ENCODE data around the gene APOL1.

APOL1 gene

GRCh38 chr22:36291831-36292740 lies 39.2 kb downstream of the APOL1 start:
- no peak overlapping the region for H3K9ac ChIP-seq (ENCODE audit: low read depth, low read length)
- H3K4me1 ChIP-seq (ENCODE audit: insufficient read depth, low read length) = no peaks in the 10 kb centered on the region
- 0 out of 2 replicates have a peak, but pooled peaks cover 3% of the 10 kb centered on the region for H3K9me3 ChIP-seq (ENCODE audit: insufficient read depth, low read depth, low read length)
- no peak overlapping the region for H3K27ac ChIP-seq (ENCODE audit: low read length)
- peaks cover 86% of the 10 kb centered on the region for H3K36me3 ChIP-seq (ENCODE audit: insufficient read depth, low read depth, low read length)
- H3K4me3 ChIP-seq (ENCODE audit: low read length) = no peak overlapping the region
- H3K27me3 ChIP-seq (ENCODE audit: insufficient read depth, low read length) = no peaks in the 10 kb centered on the region

GRCh38 chr22:36292823-36293530 lies 40.0 kb downstream of the APOL1 start:
- Histone ChIP-seq H3K9ac (ENCODE audit: low read depth, low read length) (no peak overlapping the region), H3K4me1 (ENCODE audit: insufficient read depth, low read length) (no peaks in the 10 kb centered on the region), H3K36me3 (ENCODE audit: insufficient read depth, low read depth, low read length) (peaks cover 87% of the 10 kb centered on the region), H3K27ac (ENCODE audit: low read length) (no peak overlapping the region), H3K27me3 (ENCODE audit: insufficient read depth, low read length) (no peaks in the 10 kb centered on the region), H3K9me3 (ENCODE audit: insufficient read depth, low read depth, low read length) (0 out of 2 replicates have a peak, but pooled peaks cover 3% of the 10 kb centered on the region), H3K4me3 (ENCODE audit: low read length) (no peak overlapping the region)

GRCh38 chr22:36293606-36294292 lies 40.8 kb downstream of the APOL1 start:
- H3K9ac ChIP-seq (ENCODE audit: low read depth, low read length) = no peak overlapping the region
- H3K9me3 ChIP-seq (ENCODE audit: insufficient read depth, low read depth, low read length) = 0 out of 2 replicates have a peak, but pooled peaks cover 3% of the 10 kb centered on the region
- H3K4me1 ChIP-seq (ENCODE audit: insufficient read depth, low read length) = no peaks in the 10 kb centered on the region
- peaks cover 87% of the 10 kb centered on the region for H3K36me3 ChIP-seq (ENCODE audit: insufficient read depth, low read depth, low read length)
- no peak overlapping the region for H3K4me3 ChIP-seq (ENCODE audit: low read length)
- H3K27me3 ChIP-seq (ENCODE audit: insufficient read depth, low read length) = no peaks in the 10 kb centered on the region
- no peak overlapping the region for H3K27ac ChIP-seq (ENCODE audit: low read length)

- H3K4me1 ChIP-seq (ENCODE audit: insufficient read depth, low read length) = no peaks in the 10 kb centered on the region
- H3K27me3 ChIP-seq (ENCODE audit: insufficient read depth, low read length) = no peaks in the 10 kb centered on the region
- H3K9ac ChIP-seq (ENCODE audit: low read depth, low read length) = no peak overlapping the region
- no peak overlapping the region for H3K27ac ChIP-seq (ENCODE audit: low read length)
- 0 out of 2 replicates have a peak, but pooled peaks cover 3% of the 10 kb centered on the region for H3K9me3 ChIP-seq (ENCODE audit: insufficient read depth, low read depth, low read length)
- H3K4me3 ChIP-seq (ENCODE audit: low read length) = no peak overlapping the region
- H3K36me3 ChIP-seq (ENCODE audit: insufficient read depth, low read depth, low read length) = peaks cover 87% of the 10 kb centered on the region
Observed at GRCh38 chr22:36294293-36294620, 41.3 kb downstream of the APOL1 start.

GRCh38 chr22:36294801-36295200 lies 41.9 kb downstream of the APOL1 start:
- Histone ChIP-seq H3K9ac (ENCODE audit: low read depth, low read length) (no peak overlapping the region), H3K27ac (ENCODE audit: low read length) (no peak overlapping the region), H3K4me1 (ENCODE audit: insufficient read depth, low read length) (no peaks in the 10 kb centered on the region), H3K27me3 (ENCODE audit: insufficient read depth, low read length) (no peaks in the 10 kb centered on the region), H3K36me3 (ENCODE audit: insufficient read depth, low read depth, low read length) (peaks cover 87% of the 10 kb centered on the region), H3K4me3 (ENCODE audit: low read length) (no peak overlapping the region), H3K9me3 (ENCODE audit: insufficient read depth, low read depth, low read length) (0 out of 2 replicates have a peak, but pooled peaks cover 3% of the 10 kb centered on the region)

GRCh38 chr22:36295247-36295646 lies 42.3 kb downstream of the APOL1 start:
- H3K4me3 ChIP-seq (ENCODE audit: low read length) = no peak overlapping the region
- no peaks in the 10 kb centered on the region for H3K4me1 ChIP-seq (ENCODE audit: insufficient read depth, low read length)
- 0 out of 2 replicates have a peak, but pooled peaks cover 3% of the 10 kb centered on the region for H3K9me3 ChIP-seq (ENCODE audit: insufficient read depth, low read depth, low read length)
- peaks cover 88% of the 10 kb centered on the region for H3K36me3 ChIP-seq (ENCODE audit: insufficient read depth, low read depth, low read length)
- no peaks in the 10 kb centered on the region for H3K27me3 ChIP-seq (ENCODE audit: insufficient read depth, low read length)
- no peak overlapping the region for H3K9ac ChIP-seq (ENCODE audit: low read depth, low read length)
- H3K27ac ChIP-seq (ENCODE audit: low read length) = no peak overlapping the region

GRCh38 chr22:36296690-36297089 lies 43.8 kb downstream of the APOL1 start:
- H3K36me3 ChIP-seq (ENCODE audit: insufficient read depth, low read depth, low read length) = peaks cover 100% of the 10 kb centered on the region
- no peaks in the 10 kb centered on the region for H3K27me3 ChIP-seq (ENCODE audit: insufficient read depth, low read length)
- 0 out of 2 replicates have a peak, but pooled peaks cover 2% of the 10 kb centered on the region for H3K9me3 ChIP-seq (ENCODE audit: insufficient read depth, low read depth, low read length)
- no peak overlapping the region for H3K9ac ChIP-seq (ENCODE audit: low read depth, low read length)
- no peak overlapping the region for H3K27ac ChIP-seq (ENCODE audit: low read length)
- H3K4me3 ChIP-seq (ENCODE audit: low read length) = no peak overlapping the region
- H3K4me1 ChIP-seq (ENCODE audit: insufficient read depth, low read length) = no peaks in the 10 kb centered on the region

- Histone ChIP-seq H3K4me1 (ENCODE audit: insufficient read depth, low read length) (no peaks in the 10 kb centered on the region), H3K9me3 (ENCODE audit: insufficient read depth, low read depth, low read length) (no peaks in the 10 kb centered on the region), H3K36me3 (ENCODE audit: insufficient read depth, low read depth, low read length) (peaks cover 100% of the 10 kb centered on the region), H3K9ac (ENCODE audit: low read depth, low read length) (no peak overlapping the region), H3K27ac (ENCODE audit: low read length) (no peak overlapping the region), H3K4me3 (ENCODE audit: low read length) (no peak overlapping the region), H3K27me3 (ENCODE audit: insufficient read depth, low read length) (no peaks in the 10 kb centered on the region)
Observed at GRCh38 chr22:36297568-36297967, 44.6 kb downstream of the APOL1 start.

- peaks cover 100% of the 10 kb centered on the region for H3K36me3 ChIP-seq (ENCODE audit: insufficient read depth, low read depth, low read length)
Observed at GRCh38 chr22:36298118-36298517, 45.2 kb downstream of the APOL1 start.

GRCh38 chr22:36298601-36299000 lies 45.7 kb downstream of the APOL1 start:
- no peaks in the 10 kb centered on the region for H3K9me3 ChIP-seq (ENCODE audit: insufficient read depth, low read depth, low read length)
- no peaks in the 10 kb centered on the region for H3K27me3 ChIP-seq (ENCODE audit: insufficient read depth, low read length)
- H3K4me1 ChIP-seq (ENCODE audit: insufficient read depth, low read length) = no peaks in the 10 kb centered on the region
- H3K9ac ChIP-seq (ENCODE audit: low read depth, low read length) = no peak overlapping the region
- peaks cover 99% of the 10 kb centered on the region for H3K36me3 ChIP-seq (ENCODE audit: insufficient read depth, low read depth, low read length)
- no peak overlapping the region for H3K27ac ChIP-seq (ENCODE audit: low read length)
- H3K4me3 ChIP-seq (ENCODE audit: low read length) = no peak overlapping the region

More at GRCh38 chr22:36298118-36298517, 45.2 kb downstream of the APOL1 start:
- Histone ChIP-seq H3K4me1 (ENCODE audit: insufficient read depth, low read length) (no peaks in the 10 kb centered on the region), H3K9me3 (ENCODE audit: insufficient read depth, low read depth, low read length) (no peaks in the 10 kb centered on the region), H3K9ac (ENCODE audit: low read depth, low read length) (no peak overlapping the region), H3K27ac (ENCODE audit: low read length) (no peak overlapping the region), H3K4me3 (ENCODE audit: low read length) (no peak overlapping the region), H3K27me3 (ENCODE audit: insufficient read depth, low read length) (no peaks in the 10 kb centered on the region)

- Histone ChIP-seq H3K4me1 (ENCODE audit: insufficient read depth, low read length) (no peaks in the 10 kb centered on the region), H3K27me3 (ENCODE audit: insufficient read depth, low read length) (no peaks in the 10 kb centered on the region), H3K9me3 (ENCODE audit: insufficient read depth, low read depth, low read length) (no peaks in the 10 kb centered on the region), H3K9ac (ENCODE audit: low read depth, low read length) (no peak overlapping the region), H3K4me3 (ENCODE audit: low read length) (no peak overlapping the region), H3K27ac (ENCODE audit: low read length) (no peak overlapping the region), H3K36me3 (ENCODE audit: insufficient read depth, low read depth, low read length) (peaks cover 99% of the 10 kb centered on the region)
Observed at GRCh38 chr22:36299295-36299694, 46.4 kb downstream of the APOL1 start.

Data from iPS-20b (cell line).